ENCODE measurements around the gene APLP2. TPM values are rescaled to one million over a fixed set of nuclear protein-coding genes. Genes with fewer than 3 reads are reported as not detected.

APLP2 gene
- total and polyA plus RNA-seq, 2 of the 4 experiments (the other 2 are of a cell fraction): 127 to 235 TPM

- no peak overlapping the region for H3K27ac ChIP-seq (ENCODE audit: insufficient read depth, low read length)
- H4K20me1 ChIP-seq (ENCODE audit: insufficient read depth, low read length): peaks cover 84% of the 10 kb centered on the region
- DNase-seq (peak; percentile 96), ATAC-seq (ENCODE audit: low read depth) (peak; percentile 99)
- in situ Hi-C loops (cut with MboI; ENCODE audit: low sequenced_read_pairs) (no loop called here), dilution Hi-C loops (cut with HindIII; ENCODE audit: low sequenced_read_pairs, unreplicated experiment) (no loop called here), intact Hi-C loops (cut with micrococcal nuclease) (loop anchor here (2.0 kb wide), 1 partner anchor 21 kb away; no protein-coding TSS in a partner anchor)
- H2BK15ac ChIP-seq (ENCODE audit: low read depth, low read length): no peak overlapping the region
- H2AK9ac ChIP-seq (replicated peaks; ENCODE audit: low read depth, low read length, poor library complexity): no peak overlapping the region
- no peak overlapping the region for H2BK5ac ChIP-seq (ENCODE audit: low read depth, low read length, poor library complexity, severe bottlenecking)
- ChIA-PET POLR2A (ENCODE audit: unreplicated experiment) (no interaction called here), CTCF (no interaction called here)
- H4K8ac ChIP-seq (ENCODE audit: low read depth in 2 of 2, low read length in 2 of 2): no peak overlapping the region
- peaks cover 5% of the 10 kb centered on the region for H3K4me1 ChIP-seq (ENCODE audit: control insufficient read depth, insufficient read depth, low read length)
- H3K27me3 ChIP-seq (ENCODE audit: control insufficient read depth, insufficient read depth, low read length): peaks cover 25% of the 10 kb centered on the region
- no peak overlapping the region for H2AFZ ChIP-seq (replicated peaks; ENCODE audit: low read length, poor library complexity)
- no CpG with 5 or more reads among the region's 5 CpGs for WGBS, 2 experiments (ENCODE audit: extremely low coverage in 2 of 2, insufficient read length in 1 of 2)
- no peak overlapping the region for H3K56ac ChIP-seq (ENCODE audit: extremely low read depth, insufficient read depth, low read length)
- TF ChIP-seq NFE2L2 (IDR thresholded peaks at IDR 0.05; ENCODE audit: low read depth, low read length) (no peak), BHLHE40 (IDR thresholded peaks at IDR 0.05; ENCODE audit: low read depth, low read length) (peak; percentile 67), MAFK (IDR thresholded peaks at IDR 0.05; ENCODE audit: low read depth, low read length) (peak; percentile 30; the same call in 1 of the 2 replicates), RCOR1 (IDR thresholded peaks at IDR 0.05; ENCODE audit: insufficient replicate concordance, low read length) (peak; percentile 80)
- peak overlapping the region; percentile 36; the same call in 1 of the 2 replicates for H3K4me2 ChIP-seq (ENCODE audit: low read depth, low read length)
- H3K18ac ChIP-seq (ENCODE audit: low read depth, low read length): no peak overlapping the region
- no peak overlapping the region for H2BK120ac ChIP-seq (ENCODE audit: low read depth, low read length)
- H3K4me3 ChIP-seq (ENCODE audit: insufficient read depth, low read depth, low read length): no peak overlapping the region
- H3K23ac ChIP-seq (ENCODE audit: low read depth, low read length): no peak overlapping the region
- H3K79me1 ChIP-seq (ENCODE audit: low read depth in 1 of 2, low read length in 2 of 2): peaks cover 26 to 49% of the 10 kb centered on the region in 2 experiments
- peaks cover 7% of the 10 kb centered on the region for H3K9me1 ChIP-seq (ENCODE audit: insufficient read depth, low read length)
- no peak overlapping the region for H3K4ac ChIP-seq (ENCODE audit: low read depth, low read length)
- H2BK20ac ChIP-seq (ENCODE audit: low read depth, low read length): no peak overlapping the region
- H2AK5ac ChIP-seq (ENCODE audit: low read depth, low read length): no peak overlapping the region
- no peak overlapping the region for H3K14ac ChIP-seq (replicated peaks; ENCODE audit: low read depth, low read length)
- BruUV-seq (replicated peaks): no TSS peak
- H4K5ac ChIP-seq (ENCODE audit: low read depth, low read length): no peak overlapping the region
- no peak overlapping the region for H4K91ac ChIP-seq (ENCODE audit: insufficient read depth, low read depth, low read length)
- no peaks in the 10 kb centered on the region for H3K9me3 ChIP-seq (ENCODE audit: control insufficient read depth, insufficient read depth, low read length)
- H3K36me3 ChIP-seq (ENCODE audit: control insufficient read depth, insufficient read depth, low read length): no peaks in the 10 kb centered on the region; the same call in 1 of the 2 replicates
- no peak overlapping the region for H3K9ac ChIP-seq (ENCODE audit: low read depth, low read length)
Measured at GRCh38 chr11:130103296-130103814, 33.7 kb downstream of the APLP2 start.
